CD14-positive monocyte (primary cell): ENCODE measurements around the gene STK4. TPM values are rescaled to one million over a fixed set of nuclear protein-coding genes. Genes with fewer than 3 reads are reported as not detected.

ENCODE experiments used
- DNase-seq, 3 donors: peaks; one replicate each; pipeline ENCODE4 v3.0.0-alpha.2; 2011 to 2022
- H2AFZ ChIP-seq: 2 replicates; pipeline ENCODE4 v1.6.0; 2012; ENCODE audit warnings: mild to moderate bottlenecking, low read depth, low read length, inconsistent platforms; ENCODE audit not compliant: insufficient read depth, poor library complexity, severe bottlenecking
- H3K27ac ChIP-seq, 2 donors: 1 replicate in 1 of 2; 2 replicates in 1 of 2; pipeline ENCODE4 v1.5.1; 2012 to 2013; ENCODE audit warnings: low read length in 2 of 2, control low read depth in 1 of 2, inconsistent platforms in 1 of 2, low read depth in 1 of 2, mild to moderate bottlenecking in 1 of 2
- H3K27me3 ChIP-seq, 2 donors: one replicate each; pipeline versions ENCODE4 v1.6.0 to v1.6.1; 2011 to 2013; ENCODE audit warnings: low read length in 2 of 2; ENCODE audit not compliant: control insufficient read depth in 2 of 2, insufficient read depth in 2 of 2
- H3K36me3 ChIP-seq, 2 donors: replicated peaks in 1 of 2; 1 replicate in 1 of 2; 2 replicates in 1 of 2; pipeline versions ENCODE4 v1.5.1 to v1.6.1; 2012 to 2013; ENCODE audit warnings: low read length in 2 of 2, control low read depth in 1 of 2, inconsistent platforms in 1 of 2, mild to moderate bottlenecking in 1 of 2; ENCODE audit not compliant: insufficient read depth in 2 of 2, control insufficient read depth in 1 of 2
- H3K4me1 ChIP-seq, 2 donors: 1 replicate in 1 of 2; 2 replicates in 1 of 2; pipeline versions ENCODE4 v1.5.1 to v1.6.1; 2012 to 2013; ENCODE audit warnings: low read length in 2 of 2, control low read depth in 1 of 2, inconsistent platforms in 1 of 2, mild to moderate bottlenecking in 1 of 2, moderate library complexity in 1 of 2; ENCODE audit not compliant: insufficient read depth in 2 of 2, control insufficient read depth in 1 of 2
- H3K4me2 ChIP-seq: replicated peaks from 2 replicates; pipeline ENCODE3; 2012; ENCODE audit warnings: low read length, moderate library complexity, mild to moderate bottlenecking; ENCODE audit not compliant: poor library complexity, severe bottlenecking; ENCODE audit errors: extremely low read depth
- H3K4me3 ChIP-seq, 3 experiments: fragments of 200-600 bp in 1 of 3; sonication (generic) in 1 of 3; replicated peaks in 1 of 3; 1 replicate in 2 of 3; 2 replicates in 1 of 3; pipeline ENCODE4 v1.5.1; 2011 to 2013; ENCODE audit warnings: low read length in 3 of 3, mild to moderate bottlenecking in 3 of 3, control low read depth in 2 of 3, low read depth in 2 of 3, inconsistent platforms in 1 of 3, moderate library complexity in 1 of 3
- H3K79me2 ChIP-seq: 2 replicates; pipeline ENCODE4 v1.6.0; 2012; ENCODE audit warnings: mild to moderate bottlenecking, control low read depth, inconsistent platforms, low read length, moderate library complexity; ENCODE audit not compliant: insufficient read depth
- H3K9ac ChIP-seq: 2 replicates; pipeline ENCODE4 v1.6.0; 2017; ENCODE audit warnings: low read length, mild to moderate bottlenecking; ENCODE audit not compliant: insufficient read depth, poor library complexity, severe bottlenecking
- H3K9me3 ChIP-seq, 2 donors: replicated peaks in 1 of 2; 1 replicate in 1 of 2; 2 replicates in 1 of 2; pipeline versions ENCODE4 v1.5.1 to v1.6.1; 2012 to 2013; ENCODE audit warnings: low read length in 2 of 2, control low read depth in 1 of 2; ENCODE audit not compliant: control insufficient read depth in 1 of 2, insufficient read depth in 1 of 2
- H4K20me1 ChIP-seq: 2 replicates; pipeline ENCODE4 v1.6.0; 2012; ENCODE audit warnings: mild to moderate bottlenecking, low read length, control low read depth, moderate library complexity; ENCODE audit not compliant: insufficient read depth
- H3K27ac Mint-ChIP-seq, 7 donors: one replicate each; pipeline ENCODE4 v1.8.0; 2020; ENCODE audit warnings: mild to moderate bottlenecking in 7 of 7, mixed read lengths in 7 of 7, moderate library complexity in 6 of 7, inconsistent platforms in 2 of 7
- H3K27me3 Mint-ChIP-seq, 3 donors: one replicate each; pipeline ENCODE4 v1.8.0; 2021 to 2022; ENCODE audit warnings: low read depth in 3 of 3, mild to moderate bottlenecking in 3 of 3, mixed read lengths in 3 of 3, moderate library complexity in 3 of 3, inconsistent platforms in 1 of 3
- H3K36me3 Mint-ChIP-seq, 2 donors: one replicate each; pipeline ENCODE4 v1.8.0; 2020; ENCODE audit warnings: mixed read lengths in 2 of 2, inconsistent platforms in 1 of 2, mild to moderate bottlenecking in 1 of 2
- H3K4me1 Mint-ChIP-seq: one replicate; pipeline ENCODE4 v1.8.0; 2020; ENCODE audit warnings: mild to moderate bottlenecking, mixed read lengths
- H3K4me3 Mint-ChIP-seq, 2 donors: one replicate each; pipeline ENCODE4 v1.8.0; 2020; ENCODE audit warnings: mild to moderate bottlenecking in 2 of 2, mixed read lengths in 2 of 2, moderate library complexity in 1 of 2
- H3K9me3 Mint-ChIP-seq, 7 donors: one replicate each; pipeline ENCODE4 v1.8.0; 2020 to 2022; ENCODE audit warnings: mixed read lengths in 7 of 7, mild to moderate bottlenecking in 6 of 7, moderate library complexity in 6 of 7, inconsistent platforms in 2 of 7
- WGBS: methylation state at CpG from one replicate; pipeline ENCODE4 v1.1.5; 2013; ENCODE audit warnings: missing lambda C conversion rate; ENCODE audit not compliant: insufficient coverage; 5-methylcytosine and 5-hydroxymethylcytosine counted together
- intact Hi-C, 2 donors: fragments of 100-400 bp; cut with micrococcal nuclease; formaldehyde crosslinking; loops; one replicate each; pipeline versions ENCODE4 v1.15.0 to v1.15.1; 2023
- polyA plus RNA-seq, 3 donors: library from polyadenylated mRNA; depleted of rRNA in 1 of 3; unstranded in 2 of 3; stranded (reverse) in 1 of 3; fragments of 300-500 nt in 2 of 3; fragments of >200 nt in 1 of 3; fragmentation: Illumina TruSeq in 2 of 3; gene quantifications; 1 replicate in 2 of 3; 2 replicates in 1 of 3; pipeline ENCODE4 v1.2.3, GENCODE V29; 2012 to 2021
- TF ChIP-seq, protein P1 (sequence below): fragments of 200-600 bp; IDR thresholded peaks from one replicate; pipeline ENCODE4 v1.8.0; 2022; ENCODE audit warnings: antibody characterized with exemption, mild to moderate bottlenecking

Gene STK4
- polyA plus RNA-seq, 3 donors = 53.0 to 123 (median 69.9) TPM

DNA sequence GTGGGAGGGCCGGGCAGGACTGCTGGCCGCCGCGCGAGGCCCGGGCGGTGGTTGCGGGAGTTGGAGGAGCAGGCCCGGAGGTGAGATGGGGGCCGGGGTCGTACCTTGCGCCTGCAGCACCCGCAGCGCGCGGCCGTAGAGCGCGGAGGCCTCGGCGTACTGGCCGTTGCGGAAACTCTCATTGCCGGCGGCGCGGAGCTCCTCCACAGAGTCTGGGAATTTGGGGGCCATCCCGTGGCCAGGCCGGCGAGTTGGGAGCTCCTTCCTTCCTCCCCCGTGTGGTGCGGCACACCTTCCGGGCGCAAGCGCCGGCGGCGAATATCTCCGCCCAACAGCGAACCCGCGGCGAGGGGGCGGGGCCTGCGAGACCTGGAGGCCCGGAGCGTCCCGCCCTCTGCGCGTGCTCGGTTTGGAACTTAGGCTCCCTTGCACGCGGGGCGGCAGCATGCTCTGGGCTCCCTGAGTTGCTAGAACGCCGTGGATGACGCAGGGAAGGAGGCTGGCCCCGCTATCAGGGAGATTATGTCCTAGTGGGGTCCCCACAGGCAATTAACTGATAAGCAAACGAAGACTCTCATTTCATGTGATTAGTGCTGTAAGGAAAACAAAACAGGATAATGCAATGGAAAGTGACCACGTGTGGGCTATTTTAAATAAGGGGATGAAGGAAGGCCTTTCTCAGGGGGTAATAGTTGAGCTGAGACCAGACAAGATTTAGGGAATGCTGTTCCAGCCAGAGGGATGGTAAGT, 6.0 kb upstream of the STK4 start, which contains the start of gene TOMM34:
TSS of gene TOMM34 (minus strand) at position 295 of the 750 bp plus-strand sequence. CDS start at position 231, 64 bp downstream.
- under 1% methylated on average over 60 of the region's 60 CpGs for WGBS
- DNase-seq = peak; percentile 85
- peaks cover 39% of the 10 kb centered on the region for H3K4me1 Mint-ChIP-seq
- Histone ChIP-seq H3K4me2 (peak within 1 kb of the TSS; percentile 90), H3K9ac (peak within 1 kb of the TSS; percentile 74), H3K27ac (peak within 1 kb of the TSS in 1 of 2 donors; percentile 75), H3K79me2 (peaks cover 30% of the 10 kb centered on the region), H2AFZ (peak within 1 kb of the TSS; percentile 90), H3K4me1 (peaks cover 22 to 24% of the 10 kb centered on the region in 2 donors), H4K20me1 (peaks cover 14% of the 10 kb centered on the region), H3K27me3 (no peaks in the 10 kb centered on the region), H3K36me3 (peaks cover 6 to 12% of the 10 kb centered on the region in 2 donors), H3K9me3 (no peaks in the 10 kb centered on the region), H3K4me3 (peak within 1 kb of the TSS; percentile 64 to 92 (median 89))
- intact Hi-C loops = loop anchor here in 1 of 2 donors (10.0 kb wide), 1 partner anchor 315 kb away; no protein-coding TSS in a partner anchor
- H3K9me3 Mint-ChIP-seq = no peaks in the 10 kb centered on the region
- no peaks in the 10 kb centered on the region for H3K27me3 Mint-ChIP-seq
- peak within 1 kb of the TSS; percentile 70 to 89 (median 82) for H3K27ac Mint-ChIP-seq
- TF ChIP-seq, protein P1, sequence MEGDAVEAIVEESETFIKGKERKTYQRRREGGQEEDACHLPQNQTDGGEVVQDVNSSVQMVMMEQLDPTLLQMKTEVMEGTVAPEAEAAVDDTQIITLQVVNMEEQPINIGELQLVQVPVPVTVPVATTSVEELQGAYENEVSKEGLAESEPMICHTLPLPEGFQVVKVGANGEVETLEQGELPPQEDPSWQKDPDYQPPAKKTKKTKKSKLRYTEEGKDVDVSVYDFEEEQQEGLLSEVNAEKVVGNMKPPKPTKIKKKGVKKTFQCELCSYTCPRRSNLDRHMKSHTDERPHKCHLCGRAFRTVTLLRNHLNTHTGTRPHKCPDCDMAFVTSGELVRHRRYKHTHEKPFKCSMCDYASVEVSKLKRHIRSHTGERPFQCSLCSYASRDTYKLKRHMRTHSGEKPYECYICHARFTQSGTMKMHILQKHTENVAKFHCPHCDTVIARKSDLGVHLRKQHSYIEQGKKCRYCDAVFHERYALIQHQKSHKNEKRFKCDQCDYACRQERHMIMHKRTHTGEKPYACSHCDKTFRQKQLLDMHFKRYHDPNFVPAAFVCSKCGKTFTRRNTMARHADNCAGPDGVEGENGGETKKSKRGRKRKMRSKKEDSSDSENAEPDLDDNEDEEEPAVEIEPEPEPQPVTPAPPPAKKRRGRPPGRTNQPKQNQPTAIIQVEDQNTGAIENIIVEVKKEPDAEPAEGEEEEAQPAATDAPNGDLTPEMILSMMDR = no peak
- peak within 1 kb of the TSS; percentile 90 to 98 for H3K4me3 Mint-ChIP-seq
- peaks cover 15 to 24% of the 10 kb centered on the region in 2 donors for H3K36me3 Mint-ChIP-seq

DNA sequence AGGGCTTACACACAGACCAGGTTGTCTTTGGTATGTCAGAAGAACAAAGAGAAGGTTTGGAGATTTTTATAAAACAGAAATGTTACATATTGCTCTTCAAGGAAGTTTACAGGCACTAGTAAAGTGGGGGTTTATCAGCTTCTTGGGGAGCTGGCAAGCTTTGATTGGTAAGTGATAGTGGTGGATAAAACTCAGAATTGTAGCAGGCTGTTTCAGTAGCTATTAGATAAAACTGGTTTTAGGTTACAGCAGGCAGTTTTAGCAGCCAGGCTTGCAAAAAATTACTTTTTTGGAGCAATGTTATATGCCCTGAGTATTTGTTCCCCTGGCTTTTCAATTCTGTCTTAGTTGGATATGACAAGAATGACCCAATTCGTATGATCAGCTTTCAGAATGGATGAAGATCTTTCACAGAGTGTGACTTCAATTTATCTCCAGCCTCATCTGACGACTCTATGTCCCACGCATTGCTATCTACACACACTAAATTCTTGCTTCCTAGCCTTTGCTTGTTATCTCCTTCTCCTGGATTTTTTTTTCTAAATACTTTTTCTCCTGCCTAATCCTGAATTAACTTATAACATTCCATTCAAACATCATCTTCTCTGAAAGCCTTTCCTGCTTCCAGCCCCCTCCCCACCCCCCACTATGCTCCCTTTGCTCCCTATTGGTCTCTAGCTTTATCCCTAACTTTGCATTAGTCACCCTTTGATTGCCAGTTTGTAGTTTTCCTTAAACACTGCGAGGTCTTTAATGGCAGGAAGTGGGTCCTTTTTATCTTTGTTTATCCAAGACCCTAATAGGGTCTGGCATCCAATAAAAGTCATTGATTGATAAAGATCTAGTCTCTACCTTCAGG, 5.1 kb upstream of the STK4 start:
- Histone ChIP-seq H3K27ac (no peak overlapping the region), H4K20me1 (peaks cover 14% of the 10 kb centered on the region), H3K9me3 (no peaks in the 10 kb centered on the region), H3K4me3 (peak overlapping the region in 1 of 3 experiments; percentile 89), H2AFZ (no peak overlapping the region), H3K36me3 (peaks cover 0 to 3% of the 10 kb centered on the region in 2 donors), H3K9ac (no peak overlapping the region), H3K4me1 (peaks cover 19 to 32% of the 10 kb centered on the region in 2 donors), H3K4me2 (no peak overlapping the region), H3K79me2 (peaks cover 34% of the 10 kb centered on the region), H3K27me3 (no peaks in the 10 kb centered on the region)
- Mint-ChIP-seq H3K4me1 (peaks cover 34% of the 10 kb centered on the region), H3K27ac (peak overlapping the region in 1 of 7 donors; percentile 58), H3K27me3 (no peaks in the 10 kb centered on the region), H3K9me3 (no peaks in the 10 kb centered on the region), H3K4me3 (no peak overlapping the region), H3K36me3 (peaks cover 5 to 14% of the 10 kb centered on the region in 2 donors)
- WGBS = 100% methylated on average over 3 of the region's 4 CpGs
- DNase-seq = no peak
- intact Hi-C loops = loop anchor here in 1 of 2 donors (10.0 kb wide), 1 partner anchor 316 kb away; no protein-coding TSS in a partner anchor
- TF ChIP-seq, protein P1 = no peak
